H1 (cell line): Measurements from ENCODE around the gene GNA12. TPM values are rescaled to one million over a fixed set of nuclear protein-coding genes. Genes with fewer than 3 reads are reported as not detected.

Experiments used
- CTCF ChIA-PET: fragments of 300-600 bp; sonication (Branson Sonifier 250); formaldehyde crosslinking; loops from one replicate; lab custom pipeline; 2021; ENCODE audit not compliant: partially characterized antibody; lab: Charles Lee
- POLR2A ChIA-PET: fragments of 300-600 bp; sonication (Branson Sonifier 250); formaldehyde crosslinking; loops from one replicate; lab custom pipeline; 2021; ENCODE audit warnings: inconsistent platforms; ENCODE audit not compliant: partially characterized antibody; lab: Charles Lee
- DNase-seq, 2 experiments: peaks; one replicate each; pipeline versions ENCODE4 v3.0.0 to v3.0.0-alpha.2; 2010 to 2022; ENCODE audit warnings: low spot score in 2 of 2, low read depth in 1 of 2, mixed read lengths in 1 of 2
- FAIRE-seq: peaks from 2 replicates; lab custom pipeline; 2011; peaks lifted over from hg19 to GRCh38; lab: Jason Lieb, UNC
- H2AFZ ChIP-seq: 2 replicates; pipeline ENCODE4 v1.8.1; 2012; ENCODE audit warnings: low read length, inconsistent platforms
- H2AK5ac ChIP-seq: 2 replicates; pipeline ENCODE4 v1.6.1; 2013; ENCODE audit warnings: low read depth, low read length
- H2BK120ac ChIP-seq: replicated peaks from 2 replicates; pipeline ENCODE3; 2013; ENCODE audit warnings: low read depth, low read length, inconsistent platforms
- H2BK12ac ChIP-seq: 2 replicates; pipeline ENCODE4 v1.6.1; 2013; ENCODE audit warnings: low read depth, low read length
- H2BK15ac ChIP-seq: 2 replicates; pipeline ENCODE4 v1.6.1; 2013; ENCODE audit warnings: low read length
- H2BK20ac ChIP-seq: 2 replicates; pipeline ENCODE4 v1.6.1; 2013; ENCODE audit warnings: low read length
- H2BK5ac ChIP-seq: 2 replicates; pipeline ENCODE4 v1.6.1; 2013; ENCODE audit warnings: low read depth, low read length
- H3K14ac ChIP-seq: 2 replicates; pipeline ENCODE4 v1.6.1; 2013; ENCODE audit warnings: inconsistent platforms; ENCODE audit not compliant: insufficient read length
- H3K18ac ChIP-seq: 2 replicates; pipeline ENCODE4 v1.6.1; 2013; ENCODE audit warnings: low read length; ENCODE audit errors: extremely low read depth
- H3K23ac ChIP-seq: 2 replicates; pipeline ENCODE4 v1.6.1; 2013; ENCODE audit warnings: inconsistent platforms; ENCODE audit not compliant: insufficient read length
- H3K23me2 ChIP-seq: 2 replicates; pipeline ENCODE4 v1.6.1; 2013; ENCODE audit warnings: low read depth, low read length
- H3K27ac ChIP-seq: 2 replicates; pipeline ENCODE4 v1.6.1; 2011; ENCODE audit warnings: low read depth, low read length, inconsistent platforms
- H3K27me3 ChIP-seq, 4 experiments: replicated peaks in 1 of 4; 1 replicate in 1 of 4; 2 replicates in 3 of 4; pipeline versions ENCODE4 v1.6.1 to v1.8.1; 2011 to 2013; ENCODE audit warnings: low read length in 3 of 4, mild to moderate bottlenecking in 3 of 4, inconsistent platforms in 2 of 4, mixed read lengths in 2 of 4, moderate library complexity in 1 of 4; ENCODE audit not compliant: control insufficient read depth in 3 of 4, insufficient read depth in 3 of 4; ENCODE audit errors: extremely low read depth in 1 of 4
- H3K36me3 ChIP-seq, 4 experiments: 2 replicates each; pipeline versions ENCODE4 v1.6.1 to v1.8.1; 2011 to 2013; ENCODE audit warnings: mild to moderate bottlenecking in 4 of 4, low read length in 3 of 4, moderate library complexity in 2 of 4, control low read depth in 1 of 4, inconsistent platforms in 1 of 4; ENCODE audit not compliant: insufficient read depth in 4 of 4, control insufficient read depth in 2 of 4
- H3K4ac ChIP-seq: replicated peaks from 2 replicates; pipeline ENCODE3; 2013; ENCODE audit warnings: low read length, low read depth, mixed read lengths, inconsistent platforms; ENCODE audit not compliant: insufficient read length
- H3K4me1 ChIP-seq, 4 experiments: replicated peaks in 1 of 4; 1 replicate in 1 of 4; 2 replicates in 3 of 4; pipeline versions ENCODE4 v1.6.1 to v1.8.1; 2011 to 2013; ENCODE audit warnings: low read length in 3 of 4, inconsistent platforms in 2 of 4, mixed read lengths in 1 of 4; ENCODE audit not compliant: insufficient read depth in 4 of 4, control insufficient read depth in 3 of 4
- H3K4me2 ChIP-seq, 2 experiments: 2 replicates each; pipeline versions ENCODE4 v1.6.1 to v1.8.1; 2011 to 2013; ENCODE audit warnings: low read depth in 2 of 2, low read length in 2 of 2, control low read depth in 1 of 2, inconsistent platforms in 1 of 2, mild to moderate bottlenecking in 1 of 2; ENCODE audit not compliant: insufficient read depth in 1 of 2
- H3K4me3 ChIP-seq, 4 experiments: fragments of 200-600, 300-600 bp in 1 of 4; sonication (generic), shearing (Covaris generic), sonication (Bioruptor Twin) in 1 of 4; 2 replicates each; pipeline versions ENCODE4 v1.5.1 to v1.8.1; 2011 to 2016; ENCODE audit warnings: low read length in 4 of 4, low read depth in 3 of 4, control low read depth in 2 of 4, inconsistent platforms in 2 of 4, mild to moderate bottlenecking in 2 of 4, mixed read lengths in 1 of 4, moderate library complexity in 1 of 4; ENCODE audit not compliant: insufficient read depth in 2 of 4; ENCODE audit errors: extremely low read depth in 1 of 4
- H3K56ac ChIP-seq: replicated peaks from 2 replicates; pipeline ENCODE3; 2013; ENCODE audit warnings: low read depth, mild to moderate bottlenecking, mixed read lengths, low read length, inconsistent platforms; ENCODE audit not compliant: insufficient read length
- H3K79me1 ChIP-seq: 2 replicates; pipeline ENCODE4 v1.6.1; 2013; ENCODE audit warnings: low read depth, low read length, control low read depth
- H3K79me2 ChIP-seq, 2 experiments: 2 replicates each; pipeline versions ENCODE4 v1.6.1 to v1.8.1; 2012 to 2013; ENCODE audit warnings: low read length in 2 of 2, mild to moderate bottlenecking in 2 of 2, inconsistent platforms in 1 of 2; ENCODE audit not compliant: insufficient read depth in 2 of 2, control insufficient read depth in 1 of 2
- H3K9ac ChIP-seq, 4 experiments: replicated peaks in 1 of 4; 1 replicate in 1 of 4; 2 replicates in 3 of 4; pipeline versions ENCODE4 v1.6.1 to v1.8.1; 2011 to 2013; ENCODE audit warnings: low read depth in 3 of 4, low read length in 3 of 4, control low read depth in 2 of 4, mild to moderate bottlenecking in 2 of 4, moderate library complexity in 2 of 4, inconsistent platforms in 1 of 4; ENCODE audit errors: extremely low read depth in 1 of 4
- H3K9me3 ChIP-seq, 2 experiments: 2 replicates each; pipeline versions ENCODE4 v1.6.1 to v1.8.1; 2012 to 2013; ENCODE audit warnings: mild to moderate bottlenecking in 2 of 2, moderate library complexity in 2 of 2, control low read depth in 1 of 2, inconsistent platforms in 1 of 2, low read depth in 1 of 2, low read length in 1 of 2, mixed read lengths in 1 of 2; ENCODE audit not compliant: insufficient read depth in 2 of 2
- H4K20me1 ChIP-seq, 2 experiments: replicated peaks in 1 of 2; 2 replicates each; pipeline versions ENCODE3 to v1.8.1; 2011 to 2013; ENCODE audit warnings: inconsistent platforms in 2 of 2, low read length in 2 of 2, mild to moderate bottlenecking in 1 of 2; ENCODE audit not compliant: insufficient read depth in 2 of 2, control insufficient read depth in 1 of 2
- H4K5ac ChIP-seq: 2 replicates; pipeline ENCODE4 v1.6.1; 2013; ENCODE audit warnings: low read length, low read depth, mixed read lengths, inconsistent platforms; ENCODE audit not compliant: insufficient read length
- H4K8ac ChIP-seq: 2 replicates; pipeline ENCODE4 v1.8.0; 2013; ENCODE audit warnings: mild to moderate bottlenecking, moderate library complexity, low read length, inconsistent platforms; ENCODE audit not compliant: insufficient read depth; ENCODE audit errors: extremely low read depth
- H4K91ac ChIP-seq: replicated peaks from 2 replicates; pipeline ENCODE3; 2013; ENCODE audit warnings: low read length, mixed read lengths, inconsistent platforms; ENCODE audit not compliant: insufficient read length
- CEBPB ChIP-seq: IDR thresholded peaks from 2 replicates; pipeline ENCODE4 v1.6.1; 2012; ENCODE audit warnings: low read depth, low read length
- FOSL1 ChIP-seq: IDR thresholded peaks from 2 replicates; pipeline ENCODE4 v1.6.1; 2011; ENCODE audit warnings: mild to moderate bottlenecking, low read depth, low read length, moderate library complexity; ENCODE audit not compliant: insufficient read depth
- GABPA ChIP-seq: IDR thresholded peaks from 2 replicates; pipeline ENCODE4 v1.6.1; 2011; ENCODE audit warnings: mild to moderate bottlenecking, low read length, moderate library complexity, borderline replicate concordance; ENCODE audit not compliant: insufficient read depth
- GTF2F1 ChIP-seq: IDR thresholded peaks from 2 replicates; pipeline ENCODE4 v1.6.1; 2012; ENCODE audit warnings: low read depth, low read length, improper control_type of control experiment, borderline replicate concordance
- KDM4A ChIP-seq: IDR thresholded peaks from one replicate; pipeline ENCODE4 v1.7.1; 2012; ENCODE audit warnings: low read depth, mild to moderate bottlenecking, moderate library complexity, low read length, inconsistent platforms; ENCODE audit not compliant: severe bottlenecking
- KDM5A ChIP-seq: fragments of 200-600 bp; IDR thresholded peaks from 2 replicates; pipeline ENCODE4 v1.7.1; 2012; ENCODE audit warnings: mild to moderate bottlenecking, low read length, inconsistent platforms, mixed read lengths
- POLR2AphosphoS5 ChIP-seq: IDR thresholded peaks from 2 replicates; pipeline ENCODE4 v1.6.1; 2011; ENCODE audit warnings: low read depth, low read length
- POU5F1 ChIP-seq: IDR thresholded peaks from 2 replicates; pipeline ENCODE4 v1.6.1; 2011; ENCODE audit warnings: low read depth, mild to moderate bottlenecking, low read length, moderate library complexity
- RAD21 ChIP-seq, 2 experiments: IDR thresholded peaks in 1 of 2; conservative IDR thresholded peaks in 1 of 2; 2 replicates each; pipeline ENCODE4 v1.6.1; 2011; ENCODE audit warnings: low read depth in 2 of 2, low read length in 2 of 2, improper control_type of control experiment in 1 of 2, inconsistent platforms in 1 of 2, mild to moderate bottlenecking in 1 of 2, moderate library complexity in 1 of 2
- RXRA ChIP-seq: IDR thresholded peaks from 2 replicates; pipeline ENCODE4 v1.6.1; 2011; ENCODE audit warnings: low read depth, mild to moderate bottlenecking, low read length, moderate library complexity; ENCODE audit not compliant: insufficient read depth
- SRF ChIP-seq: IDR thresholded peaks from 2 replicates; pipeline ENCODE4 v1.6.1; 2011; ENCODE audit warnings: mild to moderate bottlenecking, low read depth, low read length, moderate library complexity
- TAF7 ChIP-seq: optimal IDR thresholded peaks from 2 replicates; pipeline ENCODE3; 2011; ENCODE audit warnings: low read depth, mild to moderate bottlenecking, inconsistent platforms, low read length, moderate library complexity, borderline replicate concordance
- WGBS, 2 experiments: shearing (Covaris generic) in 1 of 2; methylation state at CpG; one replicate each; pipeline versions ENCODE4 v1.1.6 to v1.1.7; 2013 to 2015; ENCODE audit warnings: low lambda C conversion rate in 2 of 2, mixed read lengths in 2 of 2, inconsistent platforms in 1 of 2, low coverage in 1 of 2, missing lambda C conversion rate in 1 of 2; ENCODE audit not compliant: insufficient replicate concordance in 2 of 2, insufficient coverage in 1 of 2, insufficient read length in 1 of 2; ENCODE audit errors: extremely low coverage in 1 of 2, missing lambda C conversion rate in 1 of 2; 5-methylcytosine and 5-hydroxymethylcytosine counted together
- polyA plus RNA-seq, 7 experiments: library from polyadenylated mRNA; depleted of rRNA in 3 of 7; stranded (reverse) in 5 of 7; unstranded in 2 of 7; fragments of >200 nt in 5 of 7; fragments of 200-250 nt in 2 of 7; gene quantifications; 1 replicate in 5 of 7; 2 replicates in 1 of 7; 4 replicates in 1 of 7; pipeline versions ENCODE4 v1.2.1 to v1.2.3, GENCODE V29; 2011 to 2013; ENCODE audit warnings: missing spikeins in 2 of 7, mixed read lengths in 2 of 7
- total RNA-seq: library from RNA; stranded (reverse); fragmentation: NEBNext Ultra II Directional; extraction: Animal tissue kit (Norgen Biotek cat#: 25700); gene quantifications from 2 replicates; pipeline ENCODE4 v1.2.1, GENCODE V29; 2021
- TF ChIP-seq, protein P1 (sequence below): IDR thresholded peaks from 2 replicates; pipeline ENCODE4 v1.6.1; 2011; ENCODE audit warnings: low read length, improper control_type of control experiment

The GNA12 gene
- total and polyA plus RNA-seq, 2 of the 8 experiments (the other 6 are each of a cell fraction or from before 2014, with no cell fraction given), result 96.5 to 109 TPM

- Histone ChIP-seq H3K18ac (no peak overlapping the region), H2BK12ac (no peak overlapping the region), H3K4me3 (no peak overlapping the region), H2BK5ac (no peak overlapping the region), H4K20me1 (peaks cover 7 to 11% of the 10 kb centered on the region in 2 experiments), H3K36me3 (peaks cover 0 to 2% (median 0%) of the 10 kb centered on the region in 4 experiments; a peak in 1 of 8 replicates), H3K27ac (no peak overlapping the region), H3K4ac (no peak overlapping the region), H3K23ac (no peak overlapping the region), H2BK15ac (no peak overlapping the region), H3K56ac (no peak overlapping the region), H4K91ac (no peak overlapping the region), H3K79me1 (peaks cover 30% of the 10 kb centered on the region), H4K8ac (no peak overlapping the region), H3K9me3 (no peaks in the 10 kb centered on the region), H3K9ac (no peak overlapping the region), H3K4me2 (no peak overlapping the region), H3K23me2 (no peaks in the 10 kb centered on the region; the same call in 1 of the 2 replicates), H3K14ac (no peak overlapping the region), H2BK120ac (no peak overlapping the region), H2AFZ (no peak overlapping the region), H2AK5ac (no peak overlapping the region), H4K5ac (no peak overlapping the region), H3K27me3 (no peaks in the 10 kb centered on the region), H3K79me2 (peaks cover 19 to 85% of the 10 kb centered on the region in 2 experiments), H2BK20ac (no peak overlapping the region), H3K4me1 (peaks cover 12 to 25% (median 18%) of the 10 kb centered on the region in 4 experiments)
- 95% methylated on average over 3 of the region's 5 CpGs; no CpG with 5 or more reads in 1 of the 2 experiments for WGBS, 2 experiments
- DNase-seq (no peak), FAIRE-seq (no peak)
- CTCF ChIA-PET, result interaction anchor here (0.6 to 1.2 kb wide), 2 partner anchors 18 to 24 kb away, joined by 3 to 4 read pairs; no protein-coding TSS in a partner anchor
- POLR2A ChIA-PET, result interaction anchor here (0.6 to 1.5 kb wide), 3 partner anchors 14 to 208 kb away, joined by 4 read pairs; no protein-coding TSS in a partner anchor
- TF ChIP-seq KDM5A, result no peak
- TF ChIP-seq CEBPB, result no peak
- TF ChIP-seq POLR2AphosphoS5, result no peak
- no peak for TF ChIP-seq FOSL1
- TF ChIP-seq RXRA, result no peak
- no peak for TF ChIP-seq SRF
- TF ChIP-seq KDM4A, result no peak
- no peak for TF ChIP-seq GABPA
- no peak for TF ChIP-seq GTF2F1
- no peak for TF ChIP-seq TAF7
- TF ChIP-seq, protein P1, sequence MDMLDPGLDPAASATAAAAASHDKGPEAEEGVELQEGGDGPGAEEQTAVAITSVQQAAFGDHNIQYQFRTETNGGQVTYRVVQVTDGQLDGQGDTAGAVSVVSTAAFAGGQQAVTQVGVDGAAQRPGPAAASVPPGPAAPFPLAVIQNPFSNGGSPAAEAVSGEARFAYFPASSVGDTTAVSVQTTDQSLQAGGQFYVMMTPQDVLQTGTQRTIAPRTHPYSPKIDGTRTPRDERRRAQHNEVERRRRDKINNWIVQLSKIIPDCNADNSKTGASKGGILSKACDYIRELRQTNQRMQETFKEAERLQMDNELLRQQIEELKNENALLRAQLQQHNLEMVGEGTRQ, result no peak
- TF ChIP-seq RAD21 (IDR thresholded peaks at IDR 0.05 in 1 of 2, conservative IDR thresholded peaks at IDR 0.05 in 1 of 2; ENCODE audit: low read depth in 2 of 2, low read length in 2 of 2), result no peak
- no peak for TF ChIP-seq POU5F1
Observed at GRCh38 chr7:2829040-2829439, 15.1 kb downstream of the GNA12 start.
